ENCODE results near the gene LCN1.
"Not testable (repeated sequence)": the region's sequence is repeated elsewhere in the genome, so short reads cannot be mapped to it uniquely, and the experiment has no call there.

GRCh38 chr9:135534192-135534711, 13.0 kb downstream of the LCN1 start:
- not testable (repeated sequence) for TF ChIP-seq CTCF (IDR thresholded peaks at IDR 0.05 in 4 of 5, conservative IDR thresholded peaks at IDR 0.05 in 1 of 5); POLR2A (IDR thresholded peaks at IDR 0.05)
